Measurements from ENCODE around the gene CCDC154.
"Not testable (repeated sequence)": the region's sequence is repeated elsewhere in the genome, so short reads cannot be mapped to it uniquely, and the experiment has no call there.

The CCDC154 gene, protein sequence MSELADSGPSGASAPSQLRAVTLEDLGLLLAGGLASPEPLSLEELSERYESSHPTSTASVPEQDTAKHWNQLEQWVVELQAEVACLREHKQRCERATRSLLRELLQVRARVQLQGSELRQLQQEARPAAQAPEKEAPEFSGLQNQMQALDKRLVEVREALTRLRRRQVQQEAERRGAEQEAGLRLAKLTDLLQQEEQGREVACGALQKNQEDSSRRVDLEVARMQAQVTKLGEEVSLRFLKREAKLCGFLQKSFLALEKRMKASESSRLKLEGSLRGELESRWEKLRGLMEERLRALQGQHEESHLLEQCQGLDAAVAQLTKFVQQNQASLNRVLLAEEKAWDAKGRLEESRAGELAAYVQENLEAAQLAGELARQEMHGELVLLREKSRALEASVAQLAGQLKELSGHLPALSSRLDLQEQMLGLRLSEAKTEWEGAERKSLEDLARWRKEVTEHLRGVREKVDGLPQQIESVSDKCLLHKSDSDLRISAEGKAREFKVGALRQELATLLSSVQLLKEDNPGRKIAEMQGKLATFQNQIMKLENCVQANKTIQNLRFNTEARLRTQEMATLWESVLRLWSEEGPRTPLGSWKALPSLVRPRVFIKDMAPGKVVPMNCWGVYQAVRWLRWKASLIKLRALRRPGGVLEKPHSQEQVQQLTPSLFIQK

DNA sequence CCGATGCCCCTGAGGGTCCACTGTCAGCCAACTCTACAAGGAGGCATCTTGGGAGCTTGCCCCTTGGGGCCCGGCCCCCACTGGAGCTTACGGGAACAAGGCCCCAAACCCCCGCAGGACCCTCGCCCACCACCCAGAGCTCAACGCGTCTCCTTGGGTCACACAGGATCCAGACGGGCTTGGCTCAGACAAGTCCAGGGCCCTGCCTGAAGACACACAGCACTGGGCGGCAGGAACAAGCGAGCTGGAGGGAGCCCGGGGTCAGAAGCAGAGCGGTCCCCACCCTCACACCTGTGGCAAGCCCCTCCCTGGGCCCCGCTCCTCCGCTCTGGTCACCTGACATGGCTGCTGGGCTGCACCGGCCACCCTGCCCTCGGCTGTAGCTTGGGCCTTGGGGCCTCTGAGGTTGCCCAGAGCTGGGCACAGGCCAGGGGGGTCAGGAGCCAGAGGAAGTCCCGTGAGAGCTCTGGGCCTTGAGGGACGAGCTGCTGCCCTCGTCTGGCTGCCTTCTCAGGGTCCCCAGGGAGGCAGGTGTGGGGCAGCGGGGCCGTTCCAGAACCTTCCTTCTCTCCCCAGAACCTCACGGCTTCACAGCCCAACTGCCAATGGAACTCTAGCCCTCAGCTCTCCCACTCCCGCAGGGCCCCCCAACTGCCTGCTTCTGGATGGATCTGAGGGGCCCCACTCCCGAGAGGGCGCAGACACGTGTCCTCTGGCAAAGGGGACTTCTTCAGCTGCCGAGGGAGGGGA, at the start of gene CCDC154:
TSS of gene CCDC154 (minus strand) at position 577 of the 750 bp plus-strand sequence. CDS start at position 343, 234 bp downstream.
- DNase-seq = no peak

DNA sequence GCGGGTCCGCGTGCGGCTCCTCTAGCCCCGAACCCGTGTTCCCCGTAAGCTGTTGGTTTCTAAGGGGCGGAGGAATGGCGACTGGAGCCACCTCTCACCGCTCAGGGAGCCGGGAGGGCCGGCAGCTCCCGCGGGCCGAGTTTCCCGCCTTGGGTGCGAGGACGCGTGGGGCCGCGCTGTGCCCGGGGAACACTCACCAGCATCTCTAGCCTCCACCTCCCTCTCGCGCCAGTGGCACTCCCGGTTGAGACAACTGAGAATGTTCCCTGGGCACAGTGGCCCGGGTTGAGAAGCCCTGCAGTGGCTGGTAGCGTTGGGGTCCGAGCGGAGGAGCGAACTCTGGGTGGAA, 49.4 kb upstream of the CCDC154 start:
- DNase-seq = no peak

DNA sequence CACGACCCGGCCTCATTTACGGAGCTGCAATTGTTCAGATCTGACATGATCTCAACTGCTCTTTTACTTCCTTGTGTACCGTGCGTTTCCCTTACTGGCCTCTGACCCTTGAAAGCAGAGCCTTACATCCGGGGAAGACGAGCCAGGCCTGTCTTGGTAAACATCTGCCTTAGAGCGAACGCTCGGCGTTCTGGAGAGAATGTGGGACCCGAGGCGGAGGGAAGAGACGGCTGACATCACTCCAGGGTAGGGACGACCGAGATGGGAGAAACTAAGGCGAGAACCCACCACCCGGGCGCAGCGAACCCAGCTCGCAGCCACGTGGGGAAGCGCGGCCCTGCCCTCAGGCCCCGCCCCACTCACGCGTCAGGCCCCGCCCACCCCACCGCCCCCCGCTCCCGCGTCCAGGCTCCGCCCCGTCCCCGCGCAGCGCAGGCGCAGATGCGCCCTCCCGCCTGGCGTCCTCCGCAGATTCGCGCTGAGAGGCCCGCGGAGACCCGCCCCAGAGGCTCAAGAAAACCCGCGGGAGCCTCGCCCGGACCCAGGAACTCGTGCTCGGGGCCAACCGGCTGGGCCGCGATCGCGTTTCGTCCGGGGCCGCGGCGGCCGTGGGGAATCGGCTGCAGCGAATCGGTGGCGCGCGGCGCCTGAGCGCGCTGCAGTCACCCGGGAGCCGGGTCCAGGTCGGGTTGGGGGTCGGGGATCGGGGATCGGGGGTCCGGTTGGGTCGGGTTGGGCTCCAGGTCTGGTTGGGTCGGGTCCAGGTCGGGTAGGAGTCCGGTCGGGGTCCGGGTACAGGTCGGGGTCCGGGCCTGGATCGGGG, 48.8 kb upstream of the CCDC154 start, which contains the start of gene TELO2:
TSS of gene TELO2 (plus strand) at position 438 of the 823 bp plus-strand sequence. CDS start 922 bp downstream, outside the sequence.
- peak; percentile 89 for DNase-seq

DNA sequence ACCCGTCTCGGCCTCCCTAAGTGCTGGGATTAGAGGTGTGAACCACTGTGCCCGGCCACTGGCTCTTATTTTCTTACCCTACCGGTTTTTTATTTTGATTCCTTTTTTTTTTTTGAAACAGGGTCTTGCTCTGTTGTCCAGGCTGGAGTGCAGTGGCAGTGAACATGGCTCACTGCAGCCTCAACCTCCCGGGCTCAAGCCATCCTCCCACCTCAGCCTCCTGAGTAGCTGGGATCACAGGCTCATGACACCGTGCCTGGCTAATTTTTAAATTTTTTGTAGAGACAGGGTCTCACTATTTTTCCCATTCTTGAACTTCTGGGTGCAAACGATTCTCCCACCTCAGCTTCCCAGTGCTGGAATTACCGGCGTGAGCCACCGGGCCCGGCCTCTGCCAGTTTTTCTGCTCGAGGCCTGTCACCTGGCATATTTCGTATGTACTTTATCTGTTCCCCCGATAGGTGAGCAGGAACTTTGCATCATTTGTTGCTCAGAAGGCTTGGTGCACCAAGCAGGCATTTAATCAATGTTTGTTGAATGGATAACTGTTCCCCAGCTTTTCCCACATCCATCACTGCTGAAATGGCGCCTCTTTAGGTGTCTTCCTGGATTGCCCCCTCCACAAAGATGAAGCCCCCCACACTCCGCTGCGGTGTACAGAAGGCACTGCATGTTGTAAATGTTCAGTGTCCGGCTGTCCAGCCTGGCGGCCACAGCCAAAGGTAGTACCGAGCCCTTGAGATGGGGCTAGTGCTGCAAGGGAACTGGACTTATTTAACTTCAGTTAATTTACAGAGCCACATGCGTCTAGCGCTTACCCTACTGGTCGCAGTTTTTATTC, 47.9 kb upstream of the CCDC154 start:
- DNase-seq = no peak

GRCh38 chr16:1491327-1491726, 47.0 kb upstream of the CCDC154 start:
- no peak for DNase-seq

- DNase-seq = no peak
Observed at GRCh38 chr16:1489077-1489476, 44.7 kb upstream of the CCDC154 start.

- no peak for DNase-seq
Observed at GRCh38 chr16:1488619-1489018, 44.3 kb upstream of the CCDC154 start, which contains the start of gene PTX4. PTX4 (minus strand) TSS chr16:1488944; CDS start chr16:1488909, 35 bp downstream.

GRCh38 chr16:1488054-1488601, 43.8 kb upstream of the CCDC154 start:
- DNase-seq = no peak

DNA sequence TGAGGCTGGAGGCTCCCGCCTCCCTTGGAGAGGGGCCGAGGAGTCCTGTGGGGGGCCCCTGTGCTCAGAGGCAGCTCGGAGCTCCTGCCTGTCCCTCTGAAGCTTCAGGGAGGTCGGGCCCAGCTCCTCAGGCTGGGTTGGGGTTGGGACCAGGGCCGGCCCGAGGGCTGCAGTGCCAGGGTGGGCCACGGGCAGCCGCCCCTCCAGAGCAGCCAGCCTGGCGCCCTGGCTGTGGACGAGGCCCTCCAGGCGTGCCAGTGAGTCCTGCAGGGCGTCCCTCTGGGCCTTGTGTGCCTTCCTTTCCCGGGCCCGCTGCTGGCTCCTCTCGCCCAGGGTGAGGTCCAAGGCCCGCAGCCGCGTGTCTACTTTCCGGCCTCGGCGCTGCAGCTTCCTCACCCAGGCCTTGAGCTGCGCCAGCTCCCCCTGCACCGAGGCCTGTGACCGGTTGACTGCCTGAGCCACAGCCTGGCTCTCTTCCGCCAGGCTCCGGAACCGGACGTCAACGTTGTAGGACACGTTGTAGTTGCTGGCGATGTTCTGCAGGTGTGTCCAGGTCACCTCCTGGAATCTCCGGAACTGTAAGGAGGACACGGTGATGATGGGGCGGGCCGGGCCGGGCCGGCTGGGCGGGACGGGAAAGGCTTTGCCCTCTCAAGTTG, 43.2 kb upstream of the CCDC154 start:
- no peak for DNase-seq

DNA sequence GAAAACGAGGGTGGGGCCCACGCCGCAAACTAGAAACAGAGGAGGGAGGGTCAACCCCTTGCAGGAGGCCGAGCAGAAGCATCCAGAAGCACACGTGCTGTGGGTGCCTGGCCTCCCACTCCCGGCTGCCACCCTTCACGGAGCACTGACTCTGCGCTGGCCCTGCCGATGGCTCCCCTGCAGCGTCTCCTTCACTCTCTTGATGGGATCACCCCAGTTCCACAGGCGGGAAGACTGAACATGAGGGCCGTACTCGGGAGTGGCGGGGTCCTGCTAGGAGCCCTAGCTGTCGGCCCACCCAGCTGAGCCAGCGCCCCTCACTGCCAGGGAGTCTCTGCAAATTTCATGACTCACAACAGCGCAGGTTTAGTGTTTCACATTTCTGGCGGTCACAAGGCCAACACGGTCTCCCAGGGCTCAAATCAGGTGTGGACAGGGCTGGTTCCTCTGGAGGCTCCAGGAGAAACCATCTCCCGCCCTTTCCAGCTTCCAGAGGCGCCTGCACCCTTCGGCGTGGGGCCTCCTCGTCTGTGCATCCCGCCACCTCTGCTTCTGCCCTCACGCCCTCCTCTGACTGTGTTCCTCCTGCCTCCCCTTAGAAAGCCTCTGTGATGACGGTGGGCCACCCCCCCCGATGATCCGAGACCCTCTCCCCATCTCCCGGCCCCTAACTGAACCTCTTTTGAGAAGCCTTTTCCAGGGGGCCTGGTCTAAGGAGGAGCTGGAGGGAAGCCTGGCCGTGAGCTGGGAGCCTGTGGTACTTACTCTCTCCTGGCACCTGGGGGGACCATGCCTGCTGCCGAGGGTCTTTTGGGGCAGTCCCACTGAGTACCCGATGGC, 42.4 kb upstream of the CCDC154 start:
- no peak for DNase-seq

DNA sequence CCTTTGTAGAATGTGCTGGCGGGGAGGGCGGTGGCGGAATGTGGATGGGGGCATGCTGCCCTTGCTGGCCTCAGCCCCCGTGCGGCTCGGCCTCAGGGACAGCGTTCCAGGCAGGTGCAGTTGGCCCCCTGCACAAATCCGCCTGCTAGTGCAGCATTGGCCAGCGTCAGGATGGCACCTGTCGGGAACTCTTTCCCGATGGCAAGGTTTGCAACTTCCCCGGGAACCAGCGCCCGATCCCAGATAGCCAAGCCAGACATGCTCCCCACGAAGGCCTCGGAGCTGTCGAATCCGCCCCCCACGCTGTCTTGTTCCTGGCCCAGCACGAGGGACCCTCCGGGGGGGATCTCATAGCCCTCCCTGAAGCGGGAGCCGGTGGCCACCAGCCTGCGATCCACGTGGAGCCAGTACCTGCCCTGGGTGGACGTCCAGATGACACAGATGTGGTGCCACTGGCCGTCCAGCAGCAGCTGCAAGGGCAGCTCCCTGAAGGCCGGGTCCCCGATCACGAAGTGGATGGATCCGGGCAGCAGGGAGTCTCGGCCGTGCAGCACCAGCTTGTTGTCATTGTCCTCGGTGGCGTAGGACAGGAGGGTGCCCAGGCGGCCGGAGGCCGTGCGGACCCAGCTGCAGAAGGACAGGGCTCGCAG, 41.6 kb upstream of the CCDC154 start:
- DNase-seq = no peak

DNA sequence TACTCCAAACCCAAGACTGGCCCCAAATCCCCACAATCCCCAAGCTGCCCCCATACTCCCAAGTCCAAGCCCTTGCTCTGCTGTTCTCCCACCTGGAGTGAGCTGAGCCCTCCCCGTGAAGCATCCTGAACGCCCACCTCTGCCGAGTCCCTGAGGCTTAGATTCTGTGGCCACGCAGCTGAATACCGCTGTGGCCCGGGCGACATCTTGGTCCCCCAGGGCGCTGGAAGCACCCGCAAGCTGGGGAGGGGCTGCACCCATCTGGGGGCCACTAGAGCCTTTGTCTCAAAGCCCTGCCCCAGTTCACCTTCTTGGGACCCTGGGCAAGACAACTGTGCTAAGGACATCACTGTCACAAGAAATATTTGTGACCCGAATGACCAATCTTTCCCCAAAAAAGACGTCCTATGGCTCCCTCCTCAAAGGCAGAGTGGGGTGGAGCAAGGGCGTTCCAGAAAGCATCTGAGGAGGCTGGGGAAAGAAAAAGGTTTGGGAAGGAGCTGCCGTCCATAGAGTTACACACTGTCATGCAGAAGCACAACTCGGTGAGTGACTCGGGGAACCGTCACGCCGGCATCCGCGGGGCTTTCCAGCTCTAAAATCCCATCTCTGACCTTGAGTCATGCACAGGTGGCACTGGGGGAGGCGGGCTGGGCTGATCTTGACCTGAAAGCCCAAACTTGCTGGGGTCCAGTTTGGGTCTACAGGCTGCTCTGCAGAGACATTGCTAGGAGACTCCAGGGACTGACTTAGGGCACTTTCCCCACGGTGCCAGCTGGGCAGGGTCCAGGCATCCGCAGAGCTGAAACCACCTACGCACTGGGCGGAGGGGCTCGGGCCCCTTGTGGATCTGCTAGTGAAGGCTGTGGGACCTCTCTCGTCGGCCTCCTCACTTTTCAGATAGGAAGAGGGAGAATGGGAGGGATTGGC, 37.8 kb upstream of the CCDC154 start:
- no peak for DNase-seq

DNA sequence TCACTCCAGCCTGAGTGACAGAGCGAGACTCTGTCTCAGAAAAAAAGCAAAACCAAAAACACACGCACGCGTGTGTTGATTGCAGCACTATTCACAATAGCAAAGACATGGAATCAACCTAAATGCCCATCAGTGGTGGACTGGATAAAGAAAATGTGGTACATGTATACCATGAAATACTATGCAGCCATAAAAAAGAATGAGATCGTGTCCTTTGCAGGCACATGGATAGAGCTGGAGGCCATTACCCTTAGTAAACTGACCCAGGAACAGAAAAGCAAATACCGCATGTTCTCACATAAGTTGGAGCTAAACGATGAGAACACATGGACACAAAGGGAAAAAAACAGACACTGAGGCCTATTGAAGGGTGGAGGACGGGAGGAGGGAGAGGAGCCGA, 34.6 kb upstream of the CCDC154 start:
- not testable (repeated sequence) for DNase-seq

- no peak for DNase-seq
Observed at GRCh38 chr16:1477033-1477432, 32.7 kb upstream of the CCDC154 start.

- DNase-seq = no peak
Observed at GRCh38 chr16:1475552-1476114, 31.3 kb upstream of the CCDC154 start.

GRCh38 chr16:1474796-1475551, 30.6 kb upstream of the CCDC154 start, which contains the start of gene CLCN7:
CLCN7 (minus strand) TSS chr16:1475028; CDS start chr16:1474974, 54 bp downstream.
- peak; percentile 86 for DNase-seq
